ENCODE measurements around the gene TP63. TPM values are rescaled to one million over a fixed set of nuclear protein-coding genes. Genes with fewer than 3 reads are reported as not detected.

Gene TP63
- polyA plus RNA-seq, 2 of the 4 experiments (the other 2 are of a cell fraction), result 1.5 to 5.4 TPM

DNA sequence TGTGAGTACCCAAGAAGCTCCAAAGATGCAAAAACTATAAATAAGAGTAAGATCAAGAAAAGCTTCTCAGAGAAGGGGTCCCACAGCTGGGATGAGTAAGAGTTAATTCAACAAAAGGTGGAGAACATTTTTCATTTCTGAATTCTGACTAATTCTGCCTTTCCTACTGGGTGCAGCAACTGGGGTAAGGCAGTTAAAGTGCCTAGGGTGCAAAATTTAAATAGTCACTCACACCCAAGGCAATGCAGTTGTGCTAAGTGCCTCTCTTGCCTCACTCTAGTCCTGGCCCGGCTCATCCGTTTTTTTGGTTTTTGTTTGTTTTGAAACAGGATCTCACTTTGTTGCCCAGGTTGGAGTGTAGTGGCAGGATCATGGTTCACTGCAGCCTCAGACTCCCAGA, 240.2 kb downstream of the TP63 start:
- Histone ChIP-seq H3K4me2 (no peak overlapping the region), H3K4me3 (no peak overlapping the region), H3K4me1 (no peaks in the 10 kb centered on the region), H3K27ac (no peak overlapping the region), H3K9me3 (no peaks in the 10 kb centered on the region; the same call in 2 of the 3 replicates)
- WGBS (ENCODE audit: missing lambda C conversion rate), result 84% methylated on average over 2 of the region's 2 CpGs
- POLR2A ChIA-PET, result no interaction called here
- DNase-seq (ENCODE audit: low read depth in 1 of 2, low spot score in 1 of 2), result no peak
- CTCF ChIA-PET, result no interaction called here
- no peak for ATAC-seq
- no peak for TF ChIP-seq TP53 (CRISPR knock-in tag; IDR thresholded peaks at IDR 0.05)
- TF ChIP-seq, protein P1, sequence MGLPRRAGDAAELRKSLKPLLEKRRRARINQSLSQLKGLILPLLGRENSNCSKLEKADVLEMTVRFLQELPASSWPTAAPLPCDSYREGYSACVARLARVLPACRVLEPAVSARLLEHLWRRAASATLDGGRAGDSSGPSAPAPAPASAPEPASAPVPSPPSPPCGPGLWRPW (IDR thresholded peaks at IDR 0.05), result no peak
- TF ChIP-seq HEYL (CRISPR knock-in tag; IDR thresholded peaks at IDR 0.05), result no peak
- TF ChIP-seq, protein P2, sequence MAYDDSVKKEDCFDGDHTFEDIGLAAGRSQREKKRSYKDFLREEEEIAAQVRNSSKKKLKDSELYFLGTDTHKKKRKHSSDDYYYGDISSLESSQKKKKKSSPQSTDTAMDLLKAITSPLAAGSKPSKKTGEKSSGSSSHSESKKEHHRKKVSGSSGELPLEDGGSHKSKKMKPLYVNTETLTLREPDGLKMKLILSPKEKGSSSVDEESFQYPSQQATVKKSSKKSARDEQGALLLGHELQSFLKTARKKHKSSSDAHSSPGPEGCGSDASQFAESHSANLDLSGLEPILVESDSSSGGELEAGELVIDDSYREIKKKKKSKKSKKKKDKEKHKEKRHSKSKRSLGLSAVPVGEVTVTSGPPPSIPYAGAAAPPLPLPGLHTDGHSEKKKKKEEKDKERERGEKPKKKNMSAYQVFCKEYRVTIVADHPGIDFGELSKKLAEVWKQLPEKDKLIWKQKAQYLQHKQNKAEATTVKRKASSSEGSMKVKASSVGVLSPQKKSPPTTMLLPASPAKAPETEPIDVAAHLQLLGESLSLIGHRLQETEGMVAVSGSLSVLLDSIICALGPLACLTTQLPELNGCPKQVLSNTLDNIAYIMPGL (CRISPR knock-in tag; IDR thresholded peaks at IDR 0.05; ENCODE audit: borderline replicate concordance), result no peak
- TF ChIP-seq NR3C1 (IDR thresholded peaks at IDR 0.05), result no peak
- no peak for TF ChIP-seq EHMT2 (IDR thresholded peaks at IDR 0.05; ENCODE audit: low read depth)
- no peak for TF ChIP-seq NPAS2 (CRISPR knock-in tag; IDR thresholded peaks at IDR 0.05; ENCODE audit: borderline replicate concordance)
- no peak for FAIRE-seq

DNA sequence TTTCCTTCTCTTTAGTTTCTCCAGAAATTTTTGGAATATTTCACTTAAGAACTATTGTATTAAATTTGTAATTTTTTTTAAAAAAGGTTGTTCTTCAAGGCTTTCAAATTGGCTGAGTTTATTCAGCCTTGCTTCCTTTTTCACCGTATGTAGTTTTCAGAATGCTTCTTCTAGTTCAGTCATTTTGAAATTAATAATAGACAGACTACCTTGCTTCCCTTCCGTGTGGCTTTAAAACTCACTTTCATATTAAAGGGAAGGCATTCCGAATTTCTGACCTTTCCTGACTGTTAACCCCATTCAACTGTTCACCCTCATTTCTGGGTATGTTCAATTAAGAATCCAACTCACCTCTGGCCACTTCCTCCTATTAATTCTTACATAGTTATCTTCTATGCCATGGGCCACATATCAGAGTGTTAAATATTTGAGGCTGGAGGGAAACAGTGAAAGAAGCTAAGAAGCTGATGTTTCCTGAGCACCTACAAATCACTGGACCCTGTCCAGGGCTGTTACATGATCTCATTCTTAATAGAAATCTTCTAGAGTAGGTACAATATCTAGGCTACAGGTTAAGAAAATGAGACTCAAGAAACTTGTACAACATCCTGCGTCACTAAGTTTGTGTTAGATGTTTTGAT, 252.0 kb downstream of the TP63 start:
- no peak overlapping the region; a peak in 1 of 6 replicates for H3K27ac ChIP-seq
- H3K4me1 ChIP-seq, result peaks cover 5% of the 10 kb centered on the region; the same call in 1 of the 3 replicates
- WGBS (ENCODE audit: missing lambda C conversion rate), result 57% methylated on average over 4 of the region's 4 CpGs
- no peaks in the 10 kb centered on the region for H3K9me3 ChIP-seq
- H3K4me2 ChIP-seq, result no peak overlapping the region
- no peak overlapping the region for H3K4me3 ChIP-seq
- ATAC-seq (no peak), FAIRE-seq (no peak), DNase-seq (ENCODE audit: low read depth in 1 of 2, low spot score in 1 of 2) (no peak)
- CTCF ChIA-PET, result interaction anchor here (1.1 kb wide), 1 partner anchor 25 kb away, joined by 5 read pairs; no protein-coding TSS in a partner anchor
- POLR2A ChIA-PET, result interaction anchor here (0.7 kb wide), 1 partner anchor 559 kb away, joined by 4 read pairs; no protein-coding TSS in a partner anchor
- TF ChIP-seq SREBF2 (IDR thresholded peaks at IDR 0.05), result no peak
- no peak for TF ChIP-seq HOXB13 (CRISPR knock-in tag; IDR thresholded peaks at IDR 0.05; ENCODE audit: low read depth)
- TF ChIP-seq, protein P1 (IDR thresholded peaks at IDR 0.05), result no peak
- TF ChIP-seq PHF8 (IDR thresholded peaks at IDR 0.05; ENCODE audit: borderline replicate concordance, low read depth), result no peak
- TF ChIP-seq CBX2 (IDR thresholded peaks at IDR 0.05; ENCODE audit: borderline replicate concordance, low read depth), result no peak
- TF ChIP-seq, protein P3, sequence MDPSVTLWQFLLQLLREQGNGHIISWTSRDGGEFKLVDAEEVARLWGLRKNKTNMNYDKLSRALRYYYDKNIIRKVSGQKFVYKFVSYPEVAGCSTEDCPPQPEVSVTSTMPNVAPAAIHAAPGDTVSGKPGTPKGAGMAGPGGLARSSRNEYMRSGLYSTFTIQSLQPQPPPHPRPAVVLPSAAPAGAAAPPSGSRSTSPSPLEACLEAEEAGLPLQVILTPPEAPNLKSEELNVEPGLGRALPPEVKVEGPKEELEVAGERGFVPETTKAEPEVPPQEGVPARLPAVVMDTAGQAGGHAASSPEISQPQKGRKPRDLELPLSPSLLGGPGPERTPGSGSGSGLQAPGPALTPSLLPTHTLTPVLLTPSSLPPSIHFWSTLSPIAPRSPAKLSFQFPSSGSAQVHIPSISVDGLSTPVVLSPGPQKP (IDR thresholded peaks at IDR 0.05; ENCODE audit: low read depth, low read length), result no peak
- no peak for TF ChIP-seq JUN (IDR thresholded peaks at IDR 0.05)
- no peak for TF ChIP-seq HEYL (CRISPR knock-in tag; IDR thresholded peaks at IDR 0.05)
- no peak for TF ChIP-seq JUNB (IDR thresholded peaks at IDR 0.05)
- TF ChIP-seq HOXB5 (CRISPR knock-in tag; IDR thresholded peaks at IDR 0.05), result no peak
- TF ChIP-seq EHMT2 (IDR thresholded peaks at IDR 0.05; ENCODE audit: low read depth), result no peak
- TF ChIP-seq NFE2L2 (conservative IDR thresholded peaks at IDR 0.05; ENCODE audit: low read length), result no peak
- TF ChIP-seq FOXS1 (CRISPR knock-in tag; IDR thresholded peaks at IDR 0.05), result no peak
- no peak for TF ChIP-seq POLR2AphosphoS2 (conservative IDR thresholded peaks at IDR 0.05; ENCODE audit: low read length)
- TF ChIP-seq RNF2 (IDR thresholded peaks at IDR 0.05; ENCODE audit: borderline replicate concordance, low read depth), result no peak
- TF ChIP-seq HOXA7 (CRISPR knock-in tag; IDR thresholded peaks at IDR 0.05), result no peak
- TF ChIP-seq, protein P4, sequence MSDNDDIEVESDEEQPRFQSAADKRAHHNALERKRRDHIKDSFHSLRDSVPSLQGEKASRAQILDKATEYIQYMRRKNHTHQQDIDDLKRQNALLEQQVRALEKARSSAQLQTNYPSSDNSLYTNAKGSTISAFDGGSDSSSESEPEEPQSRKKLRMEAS (IDR thresholded peaks at IDR 0.05), result no peak

Measured in A549 (cell line).